Osteoblast (primary cell): ENCODE results near the gene BCL2A1. TPM values are rescaled to one million over a fixed set of nuclear protein-coding genes. Genes with fewer than 3 reads are reported as not detected.
A peak's percentile ranks its signal among the peaks of the same experiment; 100 is the strongest.
"Not testable (repeated sequence)": the region's sequence is repeated elsewhere in the genome, so short reads cannot be mapped to it uniquely, and the experiment has no call there.

Experiments
- DNase-seq: peaks from one replicate; pipeline ENCODE4 v3.0.0; 2011; ENCODE audit warnings: low spot score, mixed read lengths; ENCODE audit not compliant: insufficient read length; ENCODE audit errors: missing footprints
- H2AFZ ChIP-seq: 2 replicates; pipeline ENCODE4 v1.6.0; 2011; ENCODE audit warnings: mild to moderate bottlenecking, low read length
- H3K27ac ChIP-seq: 2 replicates; pipeline ENCODE4 v1.5.1; 2011; ENCODE audit warnings: mild to moderate bottlenecking, low read depth, low read length, moderate library complexity
- H3K27me3 ChIP-seq: 2 replicates; pipeline ENCODE4 v1.6.0; 2012; ENCODE audit warnings: mild to moderate bottlenecking, control low read depth, inconsistent platforms, low read length, moderate library complexity; ENCODE audit not compliant: insufficient read depth
- H3K36me3 ChIP-seq: 2 replicates; pipeline ENCODE4 v1.5.1; 2011; ENCODE audit warnings: mild to moderate bottlenecking, low read length, control low read depth, moderate library complexity; ENCODE audit not compliant: insufficient read depth
- H3K4me1 ChIP-seq: 2 replicates; pipeline ENCODE4 v1.5.1; 2011; ENCODE audit warnings: mild to moderate bottlenecking, low read length, control low read depth, moderate library complexity; ENCODE audit not compliant: insufficient read depth
- H3K4me2 ChIP-seq: 2 replicates; pipeline ENCODE4 v1.6.0; 2011; ENCODE audit warnings: mild to moderate bottlenecking, low read length; ENCODE audit not compliant: insufficient read depth
- H3K4me3 ChIP-seq: fragments of 200-600 bp; sonication (generic); 3 replicates; pipeline ENCODE4 v1.5.1; 2012; ENCODE audit warnings: mild to moderate bottlenecking, low read length, inconsistent platforms; ENCODE audit not compliant: insufficient read depth
- H3K79me2 ChIP-seq: 2 replicates; pipeline ENCODE4 v1.6.0; 2012; ENCODE audit warnings: mild to moderate bottlenecking, low read length, control low read depth, inconsistent platforms; ENCODE audit not compliant: insufficient read depth
- H3K9me3 ChIP-seq: 2 replicates; pipeline ENCODE4 v1.5.1; 2011; ENCODE audit warnings: low read depth, low read length, control low read depth
- H4K20me1 ChIP-seq: 2 replicates; pipeline ENCODE4 v1.6.0; 2012; ENCODE audit warnings: mild to moderate bottlenecking, low read length, control low read depth; ENCODE audit not compliant: insufficient read depth
- CTCF ChIP-seq: IDR thresholded peaks from 2 replicates; pipeline ENCODE4 v1.5.1; 2011; ENCODE audit warnings: mild to moderate bottlenecking, low read depth, low read length, moderate library complexity; ENCODE audit errors: extremely low read depth
- total RNA-seq: library from RNA; depleted of rRNA; stranded (reverse); fragments of >200 nt; gene quantifications from 2 replicates; pipeline ENCODE4 v1.2.3, GENCODE V29; 2012

Gene BCL2A1
- 0.29 TPM in 1 of 2 replicates, not detected in the other for total RNA-seq

- H3K4me2 ChIP-seq, result peak within 1 kb of the TSS; percentile 69
- H2AFZ ChIP-seq, result peak within 1 kb of the TSS; percentile 30
- H4K20me1 ChIP-seq, result no peaks in the 10 kb centered on the region
- peaks cover 13% of the 10 kb centered on the region for H3K4me1 ChIP-seq
- H3K79me2 ChIP-seq, result no peaks in the 10 kb centered on the region
- no peaks in the 10 kb centered on the region for H3K36me3 ChIP-seq
- H3K27me3 ChIP-seq, result no peaks in the 10 kb centered on the region
- H3K27ac ChIP-seq, result peak within 1 kb of the TSS; percentile 69
- H3K4me3 ChIP-seq, result peak within 1 kb of the TSS; percentile 15
- H3K9me3 ChIP-seq, result no peaks in the 10 kb centered on the region
- DNase-seq, result peak; percentile 81
- no peak for TF ChIP-seq CTCF
Observed at GRCh38 chr15:79970624-79971434, at the start of gene BCL2A1. TSS of gene BCL2A1 (minus strand) at chr15:79971196. CDS start at chr15:79971119, 77 bp downstream.

GRCh38 chr15:80020731-80021130 is 49.7 kb upstream of the BCL2A1 start:
- no peak overlapping the region for H3K4me2 ChIP-seq
- H3K4me3 ChIP-seq, result no peak overlapping the region
- no peak for TF ChIP-seq CTCF
- H3K27ac ChIP-seq, result no peak overlapping the region
- H4K20me1 ChIP-seq, result no peaks in the 10 kb centered on the region
- no peaks in the 10 kb centered on the region for H3K36me3 ChIP-seq
- no peak for DNase-seq
- H2AFZ ChIP-seq, result no peak overlapping the region
- H3K9me3 ChIP-seq, result no peaks in the 10 kb centered on the region
- H3K79me2 ChIP-seq, result no peaks in the 10 kb centered on the region
- no peaks in the 10 kb centered on the region for H3K4me1 ChIP-seq
- peaks cover 4% of the 10 kb centered on the region for H3K27me3 ChIP-seq

- not testable (repeated sequence) for H3K4me1 ChIP-seq, H3K9me3 ChIP-seq, H3K79me2 ChIP-seq, H3K4me2 ChIP-seq, H2AFZ ChIP-seq, H3K36me3 ChIP-seq, H3K4me3 ChIP-seq, H3K27me3 ChIP-seq, H4K20me1 ChIP-seq, H3K27ac ChIP-seq, DNase-seq
Observed at GRCh38 chr15:80020149-80020548, 49.2 kb upstream of the BCL2A1 start.

GRCh38 chr15:80019168-80019745 is 48.3 kb upstream of the BCL2A1 start:
- Histone ChIP-seq H3K79me2 (no peaks in the 10 kb centered on the region), H3K4me1 (no peaks in the 10 kb centered on the region), H3K4me3 (no peak overlapping the region), H2AFZ (no peak overlapping the region), H3K27me3 (peaks cover 4% of the 10 kb centered on the region), H3K36me3 (no peaks in the 10 kb centered on the region), H3K27ac (no peak overlapping the region), H3K4me2 (no peak overlapping the region), H4K20me1 (no peaks in the 10 kb centered on the region), H3K9me3 (no peaks in the 10 kb centered on the region)
- TF ChIP-seq CTCF, result no peak
- DNase-seq, result no peak

GRCh38 chr15:80017139-80017538 is 46.1 kb upstream of the BCL2A1 start:
- not testable (repeated sequence) for H3K4me3 ChIP-seq, H3K4me1 ChIP-seq, H3K9me3 ChIP-seq, DNase-seq, H3K79me2 ChIP-seq, H3K36me3 ChIP-seq, H3K4me2 ChIP-seq, H4K20me1 ChIP-seq, H3K27me3 ChIP-seq, H3K27ac ChIP-seq, H2AFZ ChIP-seq

GRCh38 chr15:80016506-80016905 is 45.5 kb upstream of the BCL2A1 start:
- not testable (repeated sequence) for H3K79me2 ChIP-seq, H3K4me3 ChIP-seq, H3K4me1 ChIP-seq, H3K9me3 ChIP-seq, H3K27me3 ChIP-seq, DNase-seq, H4K20me1 ChIP-seq, H2AFZ ChIP-seq, H3K4me2 ChIP-seq, H3K36me3 ChIP-seq, H3K27ac ChIP-seq
